Measurements from ENCODE around the gene KLK4.

Gene KLK4

GRCh38 chr19:50877338-50877737 lies 33.9 kb downstream of the KLK4 start:
- DNase-seq = no peak

- no peak for DNase-seq
Observed at GRCh38 chr19:50876456-50876855, 34.7 kb downstream of the KLK4 start.

GRCh38 chr19:50875795-50876422 lies 35.3 kb downstream of the KLK4 start:
- no peak for DNase-seq

- no peak for DNase-seq
Observed at GRCh38 chr19:50874211-50874610, 37.0 kb downstream of the KLK4 start.

- no peak for DNase-seq
Observed at GRCh38 chr19:50873056-50873455, 38.1 kb downstream of the KLK4 start, which contains the start of gene KLK2. KLK2 (plus strand) TSS chr19:50873439; CDS start chr19:50873474, 35 bp downstream.

GRCh38 chr19:50870417-50871089 lies 40.6 kb downstream of the KLK4 start:
- peak; percentile 60 for DNase-seq

- DNase-seq = no peak
Observed at GRCh38 chr19:50869479-50869878, 41.7 kb downstream of the KLK4 start.

- DNase-seq = no peak
Observed at GRCh38 chr19:50861496-50862286, 49.5 kb downstream of the KLK4 start.

- DNase-seq = no peak
Observed at GRCh38 chr19:50861010-50861409, 50.2 kb downstream of the KLK4 start.

GRCh38 chr19:50859849-50860248 lies 51.3 kb downstream of the KLK4 start:
- no peak for DNase-seq

- DNase-seq = no peak
Observed at GRCh38 chr19:50858886-50859285, 52.3 kb downstream of the KLK4 start.

- no peak for DNase-seq
Observed at GRCh38 chr19:50857366-50857765, 53.8 kb downstream of the KLK4 start.
